Measurements from ENCODE around the gene SWAP70. TPM values are rescaled to one million over a fixed set of nuclear protein-coding genes. Genes with fewer than 3 reads are reported as not detected.

The SWAP70 gene
- total RNA-seq, 1 donor from 2014 or later, result 24.0 TPM

DNA sequence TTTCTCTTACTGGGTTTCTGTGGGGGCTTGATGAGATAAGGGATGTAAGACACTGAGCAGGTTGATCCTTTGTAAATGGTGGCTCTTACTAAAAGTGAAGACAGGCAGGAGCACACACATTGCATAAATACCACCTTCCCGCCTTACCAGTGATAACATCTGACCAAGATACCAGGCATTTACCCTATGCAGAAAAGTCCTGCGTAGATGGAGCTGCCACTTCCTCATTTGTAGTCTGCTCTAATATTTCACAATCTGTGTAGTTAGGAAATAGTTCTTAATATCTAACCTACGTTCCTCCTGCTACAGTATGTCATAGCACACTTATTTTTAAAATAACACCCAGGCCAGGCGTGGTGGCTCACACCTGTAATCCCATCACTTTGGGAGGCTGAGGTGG is 23.9 kb upstream of the SWAP70 start:
- DNase-seq (ENCODE audit: low spot score in 2 of 2, unreplicated experiment in 2 of 2), result no peak
- TF ChIP-seq, protein P1, sequence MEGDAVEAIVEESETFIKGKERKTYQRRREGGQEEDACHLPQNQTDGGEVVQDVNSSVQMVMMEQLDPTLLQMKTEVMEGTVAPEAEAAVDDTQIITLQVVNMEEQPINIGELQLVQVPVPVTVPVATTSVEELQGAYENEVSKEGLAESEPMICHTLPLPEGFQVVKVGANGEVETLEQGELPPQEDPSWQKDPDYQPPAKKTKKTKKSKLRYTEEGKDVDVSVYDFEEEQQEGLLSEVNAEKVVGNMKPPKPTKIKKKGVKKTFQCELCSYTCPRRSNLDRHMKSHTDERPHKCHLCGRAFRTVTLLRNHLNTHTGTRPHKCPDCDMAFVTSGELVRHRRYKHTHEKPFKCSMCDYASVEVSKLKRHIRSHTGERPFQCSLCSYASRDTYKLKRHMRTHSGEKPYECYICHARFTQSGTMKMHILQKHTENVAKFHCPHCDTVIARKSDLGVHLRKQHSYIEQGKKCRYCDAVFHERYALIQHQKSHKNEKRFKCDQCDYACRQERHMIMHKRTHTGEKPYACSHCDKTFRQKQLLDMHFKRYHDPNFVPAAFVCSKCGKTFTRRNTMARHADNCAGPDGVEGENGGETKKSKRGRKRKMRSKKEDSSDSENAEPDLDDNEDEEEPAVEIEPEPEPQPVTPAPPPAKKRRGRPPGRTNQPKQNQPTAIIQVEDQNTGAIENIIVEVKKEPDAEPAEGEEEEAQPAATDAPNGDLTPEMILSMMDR (IDR thresholded peaks at IDR 0.05; ENCODE audit: unreplicated experiment), result no peak
- H3K9me3 Mint-ChIP-seq, result no peaks in the 10 kb centered on the region
- no peak overlapping the region for H3K27ac Mint-ChIP-seq
- no peaks in the 10 kb centered on the region for H3K27me3 Mint-ChIP-seq (ENCODE audit: low read depth)
- no peaks in the 10 kb centered on the region for H3K36me3 Mint-ChIP-seq
- no peak overlapping the region for H3K4me3 Mint-ChIP-seq
- no peaks in the 10 kb centered on the region for H3K4me1 Mint-ChIP-seq

DNA sequence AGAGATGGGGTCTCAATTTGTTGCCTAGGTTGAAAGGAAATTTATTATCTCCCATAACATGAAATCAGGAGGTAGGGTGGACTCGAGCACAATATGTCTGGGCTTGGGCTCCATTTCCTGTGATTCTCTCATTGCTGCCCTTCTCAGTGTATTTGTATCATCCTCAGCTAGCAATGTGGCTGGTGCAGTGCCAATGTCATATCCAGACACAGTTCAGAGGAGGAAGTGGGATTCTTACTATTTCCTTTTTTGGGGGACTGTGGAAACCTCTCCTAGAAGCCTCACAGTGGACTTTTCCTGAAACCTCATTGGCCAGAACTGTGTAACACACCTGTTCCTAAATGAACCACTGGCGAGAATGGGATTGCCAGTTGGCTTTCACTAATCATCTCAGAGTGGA is 21.0 kb upstream of the SWAP70 start:
- Mint-ChIP-seq H3K4me3 (no peak overlapping the region), H3K36me3 (no peaks in the 10 kb centered on the region), H3K27ac (no peak overlapping the region), H3K9me3 (peaks cover 3% of the 10 kb centered on the region), H3K4me1 (no peaks in the 10 kb centered on the region), H3K27me3 (ENCODE audit: low read depth) (no peaks in the 10 kb centered on the region)
- TF ChIP-seq, protein P1 (IDR thresholded peaks at IDR 0.05; ENCODE audit: unreplicated experiment), result no peak
- DNase-seq (ENCODE audit: low spot score in 2 of 2, unreplicated experiment in 2 of 2), result no peak

DNA sequence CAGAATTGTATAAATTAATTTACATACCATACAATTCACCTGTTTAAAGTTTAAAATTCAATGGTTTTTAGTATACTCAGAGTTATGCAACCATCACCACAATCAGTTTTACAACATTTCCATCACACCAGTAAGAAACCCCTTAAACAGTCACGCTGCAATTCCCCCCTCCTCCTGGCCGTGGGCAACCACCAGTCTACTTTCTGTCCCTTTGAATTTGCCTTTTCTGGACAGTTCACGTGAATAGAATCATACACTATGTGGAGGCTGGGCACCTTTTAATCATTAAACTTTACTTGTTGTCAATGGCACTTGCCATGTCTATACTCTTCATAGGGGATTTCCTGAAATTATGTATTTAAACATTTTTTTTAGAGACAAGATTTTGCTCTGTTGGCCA is 20.1 kb upstream of the SWAP70 start:
- TF ChIP-seq, protein P1 (IDR thresholded peaks at IDR 0.05; ENCODE audit: unreplicated experiment), result no peak
- Mint-ChIP-seq H3K4me3 (no peak overlapping the region), H3K9me3 (peaks cover 10% of the 10 kb centered on the region), H3K36me3 (peaks cover 4% of the 10 kb centered on the region), H3K27ac (no peak overlapping the region), H3K27me3 (ENCODE audit: low read depth) (no peaks in the 10 kb centered on the region), H3K4me1 (no peaks in the 10 kb centered on the region)
- no peak for DNase-seq (ENCODE audit: low spot score in 2 of 2, unreplicated experiment in 2 of 2)

DNA sequence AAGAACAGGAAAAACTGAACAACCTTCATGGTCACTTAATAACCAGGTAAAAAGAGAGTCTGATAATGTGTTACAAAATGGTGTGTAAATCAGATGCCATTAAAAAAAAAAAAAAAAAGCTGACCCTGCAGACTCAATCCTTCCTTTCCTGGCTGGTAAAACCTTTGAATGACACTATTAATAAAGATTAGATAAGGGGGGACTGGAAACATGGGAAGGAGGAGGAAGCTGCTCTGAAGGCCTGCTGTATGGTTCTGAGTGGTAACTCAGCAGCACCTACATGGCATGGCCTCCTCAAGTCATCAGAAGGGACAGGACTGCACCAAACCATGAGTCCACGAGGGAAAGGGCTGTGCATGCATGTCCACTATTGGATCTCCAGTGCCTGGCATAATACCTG is 18.0 kb upstream of the SWAP70 start:
- H3K27me3 Mint-ChIP-seq (ENCODE audit: low read depth), result no peaks in the 10 kb centered on the region
- TF ChIP-seq, protein P1 (IDR thresholded peaks at IDR 0.05; ENCODE audit: unreplicated experiment), result no peak
- H3K9me3 Mint-ChIP-seq, result peaks cover 20% of the 10 kb centered on the region
- DNase-seq (ENCODE audit: low spot score in 2 of 2, unreplicated experiment in 2 of 2), result no peak
- H3K36me3 Mint-ChIP-seq, result peaks cover 7% of the 10 kb centered on the region
- H3K4me3 Mint-ChIP-seq, result no peak overlapping the region
- no peaks in the 10 kb centered on the region for H3K4me1 Mint-ChIP-seq
- H3K27ac Mint-ChIP-seq, result no peak overlapping the region

DNA sequence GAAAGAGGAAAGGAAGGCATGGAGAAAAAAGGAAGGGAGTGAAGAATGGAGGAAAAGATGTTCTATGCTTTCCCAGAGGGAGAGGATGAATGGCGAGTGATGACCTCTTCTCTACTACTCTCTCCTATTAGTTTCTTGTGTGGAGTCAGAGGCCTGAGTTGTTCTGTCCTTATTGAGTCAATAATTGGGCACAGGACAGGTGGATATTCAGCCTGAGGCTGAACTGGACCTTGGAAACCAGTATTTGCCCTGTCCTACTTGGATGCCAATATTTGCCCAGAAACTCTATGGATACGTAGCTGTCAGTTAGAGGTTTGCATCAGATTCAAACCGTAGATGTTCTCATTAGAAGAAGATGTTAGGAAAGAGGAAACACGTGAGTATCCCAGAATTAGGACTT is 17.6 kb upstream of the SWAP70 start:
- Mint-ChIP-seq H3K36me3 (peaks cover 8% of the 10 kb centered on the region), H3K27ac (no peak overlapping the region), H3K4me3 (no peak overlapping the region), H3K27me3 (ENCODE audit: low read depth) (no peaks in the 10 kb centered on the region), H3K9me3 (peaks cover 20% of the 10 kb centered on the region), H3K4me1 (no peaks in the 10 kb centered on the region)
- TF ChIP-seq, protein P1 (IDR thresholded peaks at IDR 0.05; ENCODE audit: unreplicated experiment), result no peak
- no peak for DNase-seq (ENCODE audit: low spot score in 2 of 2, unreplicated experiment in 2 of 2)

DNA sequence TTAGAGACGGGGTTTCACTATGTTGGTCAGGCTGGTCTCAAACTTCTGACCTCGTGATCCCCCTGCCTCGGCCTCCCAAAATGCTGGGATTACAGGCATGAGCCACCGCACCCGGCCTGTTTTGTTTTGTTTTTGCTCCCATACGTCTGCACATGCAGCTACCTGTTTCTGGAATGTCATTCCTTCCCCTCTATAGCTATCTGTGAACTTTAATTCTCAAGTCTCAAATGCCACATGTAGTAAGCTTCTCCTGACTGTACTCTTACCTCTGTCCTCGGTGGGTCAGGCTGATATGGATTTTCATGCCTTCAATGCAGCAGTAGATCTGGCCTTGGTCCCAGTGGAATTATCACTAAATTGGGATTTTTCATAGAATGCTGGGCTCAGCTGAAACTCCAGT is 12.4 kb upstream of the SWAP70 start:
- peaks cover 10% of the 10 kb centered on the region for H3K36me3 Mint-ChIP-seq
- TF ChIP-seq, protein P1 (IDR thresholded peaks at IDR 0.05; ENCODE audit: unreplicated experiment), result no peak
- no peaks in the 10 kb centered on the region for H3K27me3 Mint-ChIP-seq (ENCODE audit: low read depth)
- peaks cover 3% of the 10 kb centered on the region for H3K4me1 Mint-ChIP-seq
- H3K4me3 Mint-ChIP-seq, result no peak overlapping the region
- H3K9me3 Mint-ChIP-seq, result peaks cover 27% of the 10 kb centered on the region
- no peak overlapping the region for H3K27ac Mint-ChIP-seq
- no peak for DNase-seq (ENCODE audit: low spot score in 2 of 2, unreplicated experiment in 2 of 2)

Data from mesothelial cell of epicardium (in vitro differentiated cells).